ENCODE measurements around the gene NPY1R. TPM values are rescaled to one million over a fixed set of nuclear protein-coding genes. Genes with fewer than 3 reads are reported as not detected.

The NPY1R gene
- total and polyA plus RNA-seq, 7 donors, result 0.49 to 7.2 (median 2.8) TPM

DNA sequence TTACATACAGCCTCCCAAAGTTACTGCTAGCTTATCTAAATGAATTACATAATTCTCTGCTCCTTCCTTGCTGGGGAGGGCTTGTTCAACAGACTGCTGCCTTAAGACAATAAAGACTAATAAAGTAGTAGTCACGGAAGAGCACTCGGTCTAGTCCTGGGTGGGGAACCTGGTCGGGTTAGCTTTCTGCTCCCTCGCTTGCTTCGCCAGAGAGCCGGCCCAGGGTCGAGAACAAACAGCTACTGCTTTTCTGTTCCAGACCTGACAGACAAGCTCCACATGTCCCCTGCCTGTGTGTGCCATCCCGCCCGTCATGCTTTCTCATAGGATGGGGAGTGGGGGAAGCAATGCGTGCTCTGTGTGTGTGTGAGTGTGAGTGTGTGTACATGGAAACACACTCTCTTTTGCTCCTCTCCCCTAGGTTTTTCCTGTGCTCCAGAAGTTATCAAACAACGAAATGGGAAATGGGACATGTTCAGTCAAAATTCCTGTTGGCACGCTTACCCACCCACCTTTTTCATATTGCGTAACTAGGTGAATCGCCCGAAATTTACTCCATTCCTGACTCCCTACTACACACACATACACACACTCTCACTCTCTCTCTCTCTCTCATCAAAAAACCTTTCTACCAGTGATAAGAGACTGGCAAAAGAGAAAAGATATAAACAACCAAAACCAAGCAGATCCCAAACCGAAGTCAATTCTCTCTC, 1.3 kb downstream of the NPY1R start:
- no peak for DNase-seq
- Histone ChIP-seq H3K4me3 (peak overlapping the region in 3 of 4 donors; percentile 40 to 56 (median 54)), H3K9me3 (no peaks in the 10 kb centered on the region), H3K36me3 (no peaks in the 10 kb centered on the region), H3K27me3 (peaks cover 0 to 22% (median 0%) of the 10 kb centered on the region in 3 donors), H3K27ac (no peak overlapping the region), H3K4me1 (peaks cover 0 to 21% (median 8%) of the 10 kb centered on the region in 4 donors)
- no peak for TF ChIP-seq POLR2AphosphoS5 (IDR thresholded peaks at IDR 0.05)
- TF ChIP-seq, protein P1, sequence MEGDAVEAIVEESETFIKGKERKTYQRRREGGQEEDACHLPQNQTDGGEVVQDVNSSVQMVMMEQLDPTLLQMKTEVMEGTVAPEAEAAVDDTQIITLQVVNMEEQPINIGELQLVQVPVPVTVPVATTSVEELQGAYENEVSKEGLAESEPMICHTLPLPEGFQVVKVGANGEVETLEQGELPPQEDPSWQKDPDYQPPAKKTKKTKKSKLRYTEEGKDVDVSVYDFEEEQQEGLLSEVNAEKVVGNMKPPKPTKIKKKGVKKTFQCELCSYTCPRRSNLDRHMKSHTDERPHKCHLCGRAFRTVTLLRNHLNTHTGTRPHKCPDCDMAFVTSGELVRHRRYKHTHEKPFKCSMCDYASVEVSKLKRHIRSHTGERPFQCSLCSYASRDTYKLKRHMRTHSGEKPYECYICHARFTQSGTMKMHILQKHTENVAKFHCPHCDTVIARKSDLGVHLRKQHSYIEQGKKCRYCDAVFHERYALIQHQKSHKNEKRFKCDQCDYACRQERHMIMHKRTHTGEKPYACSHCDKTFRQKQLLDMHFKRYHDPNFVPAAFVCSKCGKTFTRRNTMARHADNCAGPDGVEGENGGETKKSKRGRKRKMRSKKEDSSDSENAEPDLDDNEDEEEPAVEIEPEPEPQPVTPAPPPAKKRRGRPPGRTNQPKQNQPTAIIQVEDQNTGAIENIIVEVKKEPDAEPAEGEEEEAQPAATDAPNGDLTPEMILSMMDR (IDR thresholded peaks at IDR 0.05), result no peak
- no peak for TF ChIP-seq EP300 (IDR thresholded peaks at IDR 0.05)
- TF ChIP-seq POLR2A (IDR thresholded peaks at IDR 0.05), result no peak
- 9 to 38% methylated on average over 16 of the region's 16 CpGs for WGBS, 2 donors
- intact Hi-C loops (cut with DNase I), result no loop called here

DNA sequence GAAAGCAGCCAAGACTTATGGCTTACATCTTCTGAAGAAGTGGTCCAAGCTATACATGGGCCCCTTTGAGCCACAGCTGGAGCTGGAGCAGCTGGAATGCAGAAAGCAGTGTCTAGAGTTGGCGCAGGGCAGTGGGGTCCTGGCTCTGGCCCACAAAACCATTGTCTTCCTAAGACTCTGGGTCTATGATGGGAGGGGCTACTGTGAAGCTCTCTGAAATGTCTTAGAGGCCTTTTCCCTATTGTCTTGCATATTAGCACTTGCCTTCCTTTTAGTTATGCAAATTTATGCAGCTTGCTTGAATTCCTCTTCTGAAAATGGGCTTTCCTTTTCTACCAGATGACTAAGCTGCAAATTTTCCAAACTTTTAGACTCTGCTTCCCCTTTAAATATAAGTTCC, 15.3 kb downstream of the NPY1R start:
- Histone ChIP-seq H3K4me3 (no peak overlapping the region), H3K27me3 (no peaks in the 10 kb centered on the region), H3K4me1 (no peaks in the 10 kb centered on the region), H3K9me3 (peaks cover 4 to 17% (median 9%) of the 10 kb centered on the region in 4 donors), H3K27ac (no peak overlapping the region), H3K36me3 (no peaks in the 10 kb centered on the region)
- no peak for DNase-seq
- WGBS, 2 donors, result 0% methylated on average over 1 of the region's 1 CpG
- intact Hi-C loops (cut with DNase I), result no loop called here
- no peak for TF ChIP-seq POLR2AphosphoS5 (IDR thresholded peaks at IDR 0.05)
- TF ChIP-seq, protein P1 (IDR thresholded peaks at IDR 0.05), result no peak
- TF ChIP-seq EP300 (IDR thresholded peaks at IDR 0.05), result no peak
- no peak for TF ChIP-seq POLR2A (IDR thresholded peaks at IDR 0.05)

DNA sequence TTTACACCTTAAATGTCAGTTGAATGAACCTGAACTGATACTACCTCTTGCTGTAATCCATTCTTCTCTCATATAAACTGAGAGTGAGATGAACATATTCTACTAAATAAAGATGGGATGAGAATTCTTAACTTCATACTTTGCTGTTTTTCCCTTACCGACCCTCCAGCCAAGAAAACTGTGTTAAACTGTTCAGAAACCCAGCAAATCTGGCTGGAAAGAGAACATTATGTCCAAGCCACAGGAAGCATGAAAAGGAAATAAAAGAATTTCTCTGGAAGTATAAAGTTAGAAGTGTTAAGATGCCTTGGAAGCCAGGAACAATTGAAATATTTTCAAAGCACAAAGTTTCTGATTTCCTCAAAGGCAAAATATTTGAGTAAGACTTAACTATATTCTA, 22.9 kb downstream of the NPY1R start:
- WGBS, 2 donors, result 85 to 92% methylated on average over 1 of the region's 1 CpG
- intact Hi-C loops (cut with DNase I), result no loop called here
- H3K9me3 ChIP-seq, result no peaks in the 10 kb centered on the region
- TF ChIP-seq EP300 (IDR thresholded peaks at IDR 0.05) (no peak), POLR2AphosphoS5 (IDR thresholded peaks at IDR 0.05) (no peak), POLR2A (IDR thresholded peaks at IDR 0.05) (no peak)
- TF ChIP-seq, protein P1 (IDR thresholded peaks at IDR 0.05), result no peak
- H3K36me3 ChIP-seq, result no peaks in the 10 kb centered on the region
- no peak overlapping the region for H3K27ac ChIP-seq
- no peak for DNase-seq
- H3K4me1 ChIP-seq, result no peaks in the 10 kb centered on the region
- H3K4me3 ChIP-seq, result no peak overlapping the region
- no peaks in the 10 kb centered on the region for H3K27me3 ChIP-seq

DNA sequence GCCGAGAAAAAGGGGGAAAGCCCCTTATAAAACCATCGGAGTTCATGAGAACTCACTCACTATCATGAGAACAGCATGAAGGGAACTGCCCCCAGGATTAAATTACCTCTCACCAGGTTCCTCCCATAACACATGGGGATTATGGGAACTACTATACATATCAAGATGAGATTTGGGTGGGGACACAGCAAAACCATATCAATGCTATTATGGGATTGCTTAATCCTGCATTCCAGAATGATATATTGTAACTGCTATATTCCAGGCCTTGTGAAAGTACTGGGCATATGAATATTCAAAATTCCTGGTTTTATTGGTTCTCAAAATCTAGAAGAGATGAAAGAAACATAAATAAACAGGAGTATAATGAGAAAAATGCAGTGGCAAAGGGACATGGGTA, 29.3 kb downstream of the NPY1R start:
- Histone ChIP-seq H3K9me3 (peaks cover 0 to 2% (median 0%) of the 10 kb centered on the region in 4 donors), H3K36me3 (no peaks in the 10 kb centered on the region), H3K4me3 (no peak overlapping the region), H3K27me3 (no peaks in the 10 kb centered on the region), H3K4me1 (no peaks in the 10 kb centered on the region), H3K27ac (no peak overlapping the region)
- intact Hi-C loops (cut with DNase I), result no loop called here
- TF ChIP-seq POLR2AphosphoS5 (IDR thresholded peaks at IDR 0.05) (no peak), POLR2A (IDR thresholded peaks at IDR 0.05) (no peak), EP300 (IDR thresholded peaks at IDR 0.05) (no peak)
- TF ChIP-seq, protein P1 (IDR thresholded peaks at IDR 0.05), result no peak
- DNase-seq, result no peak
- 84 to 93% methylated on average over 2 of the region's 2 CpGs for WGBS, 2 donors
